ENCODE results near the gene SLC24A3.
A peak's percentile ranks its signal among the peaks of the same experiment; 100 is the strongest.

SLC24A3 gene

DNA sequence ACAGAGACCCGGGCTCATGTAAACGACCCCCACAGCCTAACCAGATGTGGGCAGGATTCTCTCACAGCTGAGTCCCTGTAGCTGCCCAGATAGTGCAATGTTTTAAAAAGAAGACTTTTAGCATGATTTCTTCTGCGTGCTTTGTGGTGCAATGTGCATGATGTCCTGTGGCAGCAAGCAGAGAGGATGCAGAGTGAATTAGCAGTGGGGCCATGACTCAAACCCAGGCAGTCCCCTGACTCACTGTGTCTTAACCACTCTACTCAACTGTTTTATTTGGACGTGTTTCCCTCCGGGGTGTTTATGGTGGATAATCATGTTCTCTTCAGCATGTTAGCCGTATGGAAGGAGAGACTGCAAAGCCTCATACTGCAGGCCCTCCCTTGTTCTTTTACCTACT, 247.9 kb downstream of the SLC24A3 start:
- peak; percentile 64 for DNase-seq (ENCODE audit: low spot score)

DNA sequence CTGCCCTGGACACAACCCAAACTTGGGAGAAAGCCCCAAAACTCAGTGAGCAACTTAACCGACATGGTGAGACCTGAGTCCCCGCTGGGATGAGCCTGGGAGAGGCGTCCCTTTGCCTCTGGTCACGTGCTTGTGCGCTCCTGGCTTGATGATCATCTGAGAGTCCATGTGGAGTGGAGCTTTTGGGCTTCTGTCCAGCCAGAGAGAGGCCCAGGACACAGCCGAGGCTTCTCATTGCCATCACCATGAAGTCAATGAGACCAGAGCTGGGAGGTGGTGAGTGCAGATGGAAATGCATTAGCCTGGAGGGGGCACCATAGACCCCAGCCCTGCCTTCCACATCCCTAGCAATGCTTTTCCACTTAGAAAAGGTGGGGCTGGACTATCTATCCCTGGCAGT, 250.0 kb downstream of the SLC24A3 start:
- DNase-seq (ENCODE audit: low spot score): no peak

DNA sequence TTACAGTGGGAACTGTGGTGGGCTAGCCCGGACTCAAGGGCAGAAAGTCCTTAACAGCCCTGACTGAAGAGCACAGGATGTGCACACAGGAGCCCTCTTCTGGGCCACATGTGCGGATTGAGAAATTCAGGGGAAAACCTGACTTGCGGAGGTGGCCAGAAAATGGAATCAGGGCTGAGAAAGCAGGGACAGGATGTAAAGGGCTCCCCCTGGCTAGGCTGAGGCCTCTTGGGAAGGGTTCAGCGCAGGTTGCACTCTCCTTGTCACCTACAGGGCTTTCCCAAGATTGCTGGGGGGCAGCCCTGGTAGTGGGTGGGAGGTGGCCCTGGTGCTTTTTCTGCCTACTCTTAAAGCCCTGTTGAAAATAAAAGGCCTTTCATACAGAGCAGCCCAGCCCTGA, 251.2 kb downstream of the SLC24A3 start:
- no peak for DNase-seq (ENCODE audit: low spot score)

DNA sequence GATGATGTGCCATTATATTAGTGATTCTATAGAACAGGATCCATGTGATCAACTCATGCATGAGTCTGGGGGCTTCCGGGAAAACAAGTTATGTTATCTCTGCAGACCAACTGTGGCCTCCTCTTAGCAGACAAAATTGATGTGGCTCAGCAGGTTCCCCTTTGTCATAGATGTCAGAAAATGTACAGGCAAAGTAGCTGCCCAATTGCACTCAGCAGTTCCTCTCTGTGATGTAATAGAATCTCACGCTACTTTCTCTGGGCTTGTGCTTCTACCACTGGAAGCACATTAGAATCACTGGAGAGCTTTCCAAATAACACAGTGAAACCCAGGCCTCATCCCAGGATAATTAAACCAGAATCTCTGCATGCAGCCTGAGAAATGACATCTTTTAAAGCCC, 253.1 kb downstream of the SLC24A3 start:
- DNase-seq (ENCODE audit: low spot score): no peak

DNA sequence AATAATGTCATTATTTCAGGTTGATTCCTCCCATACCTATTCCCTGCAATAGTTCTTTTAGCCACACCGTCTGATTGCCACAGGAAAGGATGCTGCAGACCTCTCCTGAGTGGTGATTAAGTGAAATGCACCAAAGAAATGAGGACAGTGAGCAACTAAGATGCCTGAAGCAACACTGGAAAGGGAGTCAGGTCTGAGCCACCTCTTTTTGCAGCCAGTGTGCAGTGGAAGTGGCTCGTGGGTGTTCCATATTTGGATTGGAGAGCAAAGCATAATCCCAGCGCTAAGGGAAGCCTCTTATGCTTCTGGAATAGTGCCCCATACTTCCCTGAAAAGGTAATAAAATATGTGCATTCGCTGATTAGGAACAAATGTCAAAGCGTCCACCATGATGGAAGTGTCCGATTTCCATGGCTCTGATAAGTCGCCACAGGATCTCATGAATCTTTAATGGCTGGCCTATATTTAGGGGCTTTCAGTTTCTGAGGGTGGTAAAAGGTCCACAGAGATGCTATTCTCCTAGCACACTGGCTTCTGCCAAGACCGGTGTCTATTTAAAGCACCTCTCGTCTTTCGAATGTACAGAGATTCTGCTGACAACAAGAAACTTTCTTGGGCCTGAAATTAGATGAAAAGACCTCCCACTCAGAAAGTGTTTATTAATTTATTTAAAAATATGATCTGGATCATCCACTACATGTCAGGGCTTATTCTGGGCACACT, 253.9 kb downstream of the SLC24A3 start:
- no peak for DNase-seq (ENCODE audit: low spot score)

DNA sequence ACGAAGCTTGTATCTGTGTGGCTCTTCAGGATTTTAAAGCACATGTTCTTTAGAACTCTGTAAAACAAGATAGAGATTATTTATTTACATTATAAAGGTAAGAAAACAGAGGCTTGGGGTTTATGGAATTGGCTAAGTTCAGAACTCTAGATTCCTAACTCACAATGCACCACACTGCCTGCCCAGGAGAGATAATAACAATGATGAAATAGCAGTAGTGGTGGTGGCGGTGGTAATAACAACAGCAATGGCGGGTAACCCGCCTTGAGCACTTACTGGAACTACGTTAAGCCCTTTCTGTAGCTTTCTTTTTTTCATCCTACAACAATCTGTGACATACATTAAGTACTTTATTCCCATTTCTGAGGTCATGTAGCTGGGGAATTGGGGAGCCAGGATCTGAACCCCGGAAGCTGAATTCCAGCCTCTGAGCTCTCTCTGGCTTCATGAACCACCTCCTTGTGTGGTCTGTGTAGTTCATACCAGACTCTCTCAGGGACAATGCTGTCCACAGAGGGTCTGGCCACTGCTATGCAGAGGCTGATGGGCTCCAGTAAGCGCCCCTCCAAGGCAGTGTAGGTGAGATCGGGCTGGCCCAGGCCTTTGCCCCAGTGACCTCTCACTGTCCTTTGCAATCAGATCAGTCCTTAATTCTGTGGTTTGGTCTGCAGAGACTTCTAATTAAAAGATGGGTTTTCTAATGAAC, 260.9 kb downstream of the SLC24A3 start:
- DNase-seq (ENCODE audit: low spot score): no peak

DNA sequence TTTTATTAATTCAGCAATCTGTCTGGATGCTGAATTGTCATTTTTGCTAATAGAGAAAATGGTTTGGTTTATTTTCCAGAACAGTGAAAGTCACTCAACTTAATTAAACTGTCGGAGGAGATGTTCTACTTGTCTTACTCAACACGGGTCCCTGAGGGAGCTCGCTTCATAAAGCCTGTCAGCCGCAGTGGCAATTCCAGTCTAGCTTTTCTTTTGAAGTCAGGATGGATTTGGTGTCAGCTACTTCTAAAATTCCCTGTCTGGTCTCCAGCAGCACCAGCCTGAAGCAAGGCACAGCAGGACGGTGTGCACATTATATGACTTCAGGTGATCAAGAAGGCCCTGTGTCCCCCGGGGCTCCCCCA, 261.5 kb downstream of the SLC24A3 start:
- DNase-seq (ENCODE audit: low spot score): no peak

DNA sequence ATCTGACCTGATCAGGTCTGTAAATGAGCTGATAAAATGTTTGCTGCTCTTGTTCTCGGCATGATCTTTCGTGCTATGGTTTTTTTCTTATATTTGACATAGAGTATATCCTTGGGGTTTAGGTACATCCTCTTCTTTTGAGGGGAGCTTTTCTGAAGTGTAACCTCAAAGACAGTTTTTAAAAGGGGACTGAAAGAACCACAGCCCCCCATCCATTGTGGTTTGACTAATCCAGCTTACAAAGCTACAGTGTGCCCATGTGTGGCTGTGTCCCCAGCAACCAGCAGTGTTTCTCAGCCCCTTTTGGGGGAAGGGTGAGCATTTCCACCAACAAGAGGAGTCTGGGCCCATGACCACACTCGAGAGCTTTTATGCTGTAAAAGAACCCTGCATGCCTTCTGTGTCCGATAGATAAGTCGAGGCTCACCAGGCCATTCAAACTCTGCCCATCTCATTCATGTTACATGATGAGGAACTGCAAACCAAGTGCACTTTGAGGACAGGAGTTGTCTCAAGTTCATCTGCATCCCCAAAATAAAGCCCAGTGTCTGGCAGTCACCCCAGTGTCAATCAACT, 266.0 kb downstream of the SLC24A3 start:
- DNase-seq (ENCODE audit: low spot score): no peak

DNA sequence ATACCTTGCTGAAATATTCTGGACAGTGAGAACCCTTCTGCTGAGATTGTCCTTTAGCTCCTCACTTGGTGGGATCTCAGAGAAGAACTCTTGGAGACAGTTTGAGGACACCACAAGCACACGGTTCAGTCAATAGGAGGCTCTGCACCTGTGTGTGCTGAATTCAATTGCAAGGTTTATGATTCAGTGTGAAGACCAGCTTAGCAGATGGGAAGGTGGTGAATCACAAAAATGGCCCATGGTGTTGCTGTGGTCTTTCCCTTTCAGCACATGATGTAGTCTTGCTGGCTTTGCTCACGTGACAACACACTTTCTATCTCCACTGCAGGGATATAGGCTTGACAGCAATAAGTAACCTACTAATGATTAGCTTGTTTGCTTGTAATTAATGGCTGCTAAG, 270.3 kb downstream of the SLC24A3 start:
- no peak for DNase-seq (ENCODE audit: low spot score)

DNA sequence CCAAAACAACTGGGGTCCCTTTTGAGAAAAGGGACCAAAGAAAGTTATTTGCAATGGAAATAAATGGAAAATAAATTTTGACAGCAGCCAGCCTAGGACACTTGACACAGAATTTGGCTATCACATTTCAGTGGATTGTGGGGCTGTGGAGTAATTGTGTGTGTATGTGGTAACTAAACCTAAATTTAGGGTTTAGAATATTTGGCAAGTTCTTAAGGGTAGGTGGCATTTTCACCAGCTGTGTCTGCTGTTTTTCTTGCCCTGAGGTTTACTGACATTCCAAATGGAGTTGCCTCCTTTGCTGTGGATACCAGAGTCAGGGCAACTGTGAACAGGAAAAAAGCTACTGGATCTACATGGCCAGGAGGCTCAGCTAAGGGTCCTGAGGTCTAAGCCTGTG, 270.9 kb downstream of the SLC24A3 start:
- DNase-seq (ENCODE audit: low spot score): no peak

DNA sequence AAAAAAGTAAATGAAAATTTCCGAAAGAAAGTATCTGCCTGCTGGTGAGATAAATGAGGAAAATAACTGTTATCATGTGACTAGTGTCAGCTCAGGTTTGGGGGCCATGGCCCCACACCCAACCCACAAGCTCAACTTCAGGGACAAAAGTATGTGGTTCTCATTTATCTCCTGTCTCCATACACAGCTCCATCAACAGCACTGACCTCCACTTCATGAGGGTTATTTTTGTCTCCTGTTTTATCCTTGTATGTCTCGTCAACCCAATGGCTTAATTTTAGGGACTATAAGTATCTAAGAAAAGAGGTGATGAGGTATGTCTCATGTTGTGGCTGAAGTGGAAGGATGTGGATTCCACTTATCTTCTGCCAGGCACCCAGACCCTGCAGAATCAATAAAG, 274.0 kb downstream of the SLC24A3 start:
- DNase-seq (ENCODE audit: low spot score): no peak

DNA sequence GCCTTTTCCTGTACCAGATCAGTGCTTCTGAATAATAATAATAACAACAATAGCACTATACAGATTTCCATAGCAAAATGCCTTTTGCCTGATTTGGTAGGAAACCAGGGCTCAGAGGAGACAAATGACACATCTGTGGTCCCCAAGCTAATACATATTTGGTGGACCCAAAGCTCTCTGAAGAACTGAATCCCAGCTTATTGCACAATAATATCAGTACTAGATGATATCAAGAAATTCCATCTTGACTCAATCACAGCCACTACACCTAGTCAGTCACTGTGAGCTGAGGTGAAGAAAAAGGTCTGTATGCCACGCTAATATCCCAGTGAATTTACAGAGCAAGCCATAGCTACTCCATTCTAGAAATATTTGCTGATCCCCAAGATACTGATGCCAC, 275.0 kb downstream of the SLC24A3 start:
- no peak for DNase-seq (ENCODE audit: low spot score)

DNA sequence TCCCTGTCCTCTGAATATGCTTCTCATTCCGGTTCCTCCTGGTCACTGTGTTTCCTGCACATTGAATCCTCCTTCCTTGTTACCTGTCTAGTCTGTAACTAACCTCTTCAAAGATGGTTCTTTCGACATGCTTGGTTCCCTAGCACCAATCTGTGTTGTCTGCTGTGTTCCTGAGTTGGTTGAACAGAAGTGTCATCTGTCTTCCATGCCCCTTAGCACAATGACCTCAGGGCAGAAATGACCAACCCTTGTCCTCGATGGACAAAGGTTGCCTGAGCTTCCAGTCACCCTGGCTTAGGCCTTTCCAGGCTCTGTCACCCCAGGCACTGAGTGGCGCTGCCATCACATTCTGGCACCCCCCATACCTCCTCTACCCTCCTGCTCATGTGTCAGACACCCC, 278.8 kb downstream of the SLC24A3 start:
- DNase-seq (ENCODE audit: low spot score): no peak

DNA sequence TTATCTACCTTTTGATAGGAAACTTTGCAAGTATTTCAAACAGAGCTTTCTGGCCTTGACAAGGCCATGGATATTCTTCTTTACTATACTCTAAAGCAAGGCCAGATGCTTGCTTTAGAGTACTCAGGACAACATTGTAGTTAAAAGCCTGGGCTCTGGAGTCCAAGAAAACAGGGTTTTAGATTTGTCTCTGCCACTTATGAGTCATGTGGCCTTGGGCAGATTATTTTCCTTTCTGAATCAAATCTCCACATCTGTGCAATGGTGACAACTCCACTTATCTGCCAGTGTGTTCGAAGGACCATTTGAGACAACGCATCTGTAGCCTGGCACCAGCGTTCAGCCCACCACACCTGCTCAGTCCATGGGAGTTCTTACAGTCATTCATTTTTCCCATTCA, 279.7 kb downstream of the SLC24A3 start:
- DNase-seq (ENCODE audit: low spot score): no peak

DNA sequence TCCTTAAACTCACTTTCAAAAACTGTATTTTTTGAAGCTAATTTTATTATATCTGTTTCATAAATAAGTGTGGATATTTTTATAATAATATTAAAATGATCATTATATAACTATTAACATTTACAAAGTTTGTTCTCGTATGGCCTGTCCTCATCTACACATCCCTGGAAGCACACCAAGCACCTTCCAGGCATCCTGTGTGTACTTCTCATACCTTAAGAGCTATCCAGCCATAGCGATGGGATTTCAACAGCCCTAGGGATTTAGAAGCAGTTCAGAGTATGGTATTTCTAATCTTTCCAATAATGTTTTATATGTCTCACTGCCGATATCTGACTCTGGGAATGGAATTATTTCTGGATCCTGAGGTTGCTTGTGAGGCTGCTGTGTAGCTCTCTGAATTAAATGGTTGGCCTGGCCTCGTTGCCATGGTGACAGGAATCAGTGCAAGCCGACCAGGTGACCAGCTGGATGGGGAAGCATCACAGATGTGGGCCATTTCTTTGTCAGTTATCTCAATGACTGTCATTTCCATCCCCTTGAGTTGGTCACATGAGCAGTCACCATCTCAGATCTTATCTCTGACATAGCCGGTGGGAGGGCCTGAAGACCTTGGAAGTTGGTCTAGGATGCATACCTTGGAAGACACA, 280.4 kb downstream of the SLC24A3 start:
- DNase-seq (ENCODE audit: low spot score): no peak

DNA sequence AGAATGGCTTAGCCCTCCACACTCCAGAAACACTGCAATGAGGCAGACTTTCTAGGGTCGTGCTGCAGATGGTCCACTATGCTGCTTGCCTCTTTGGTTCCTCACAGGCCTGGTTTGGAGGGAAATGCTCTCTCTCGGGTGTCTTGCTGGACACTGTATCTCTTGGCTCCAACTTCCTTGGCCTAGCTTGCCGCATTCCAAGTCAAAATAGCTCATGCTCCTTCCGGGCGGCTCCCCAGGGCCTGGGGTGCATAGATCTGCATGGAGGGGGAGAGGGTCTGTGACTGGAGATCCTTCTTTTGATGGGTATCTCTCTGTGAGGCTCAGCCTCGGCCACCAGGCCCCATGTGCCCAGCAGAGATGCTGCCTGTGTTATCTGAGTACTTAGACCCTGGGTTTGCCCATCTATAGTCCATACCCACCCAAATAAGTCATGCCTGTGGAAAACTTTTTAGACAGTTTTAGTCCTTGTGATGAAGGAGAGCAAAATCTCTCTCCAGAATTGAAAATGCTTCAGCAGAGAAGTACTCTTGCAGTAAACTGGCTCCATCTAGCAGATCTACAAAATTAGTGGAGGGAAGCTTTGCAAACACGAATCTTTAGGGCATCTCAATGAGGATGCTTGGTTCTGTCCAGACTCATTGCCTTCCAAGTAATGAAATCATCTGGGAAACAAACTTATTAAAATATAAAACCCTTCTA, 281.5 kb downstream of the SLC24A3 start:
- no peak for DNase-seq (ENCODE audit: low spot score)

DNA sequence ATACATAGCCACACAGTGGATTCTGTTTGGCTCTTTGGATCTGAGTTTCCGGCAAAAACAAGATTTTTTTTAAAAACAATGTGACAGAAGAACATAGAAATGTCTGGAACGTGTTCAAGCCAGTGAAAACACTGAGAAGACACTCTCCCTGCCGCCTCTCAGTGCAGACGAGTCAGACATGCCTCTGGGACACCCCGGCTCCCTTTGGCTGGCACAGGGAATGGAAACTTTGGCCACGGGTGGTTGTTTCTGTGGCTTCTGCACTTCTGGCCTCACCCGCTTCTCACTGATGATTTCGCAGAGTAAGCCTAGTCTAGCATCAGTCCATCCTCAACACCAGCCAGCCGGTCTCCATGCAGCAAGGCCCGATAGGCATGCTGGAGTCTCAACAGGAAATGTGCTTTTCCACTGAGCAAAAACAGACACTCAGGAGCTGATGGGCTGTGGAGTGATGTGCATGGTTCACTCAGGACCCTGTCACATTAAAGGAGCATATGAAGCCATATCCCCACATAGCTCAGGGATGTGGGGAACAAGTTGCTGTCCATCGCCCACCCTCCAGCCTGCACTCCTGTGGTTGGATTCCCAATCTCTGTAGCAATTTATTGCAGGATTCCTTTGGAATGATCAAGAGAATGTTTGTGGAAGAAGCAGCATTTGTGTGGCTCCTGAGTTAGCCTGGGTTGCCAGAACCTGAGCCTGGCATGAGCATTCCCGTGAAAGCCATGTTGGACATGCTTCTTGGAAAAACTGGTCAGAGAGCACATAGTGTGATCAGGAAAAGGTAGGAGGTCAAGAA, 283.7 kb downstream of the SLC24A3 start:
- peak; percentile 19 for DNase-seq (ENCODE audit: low spot score)

DNA sequence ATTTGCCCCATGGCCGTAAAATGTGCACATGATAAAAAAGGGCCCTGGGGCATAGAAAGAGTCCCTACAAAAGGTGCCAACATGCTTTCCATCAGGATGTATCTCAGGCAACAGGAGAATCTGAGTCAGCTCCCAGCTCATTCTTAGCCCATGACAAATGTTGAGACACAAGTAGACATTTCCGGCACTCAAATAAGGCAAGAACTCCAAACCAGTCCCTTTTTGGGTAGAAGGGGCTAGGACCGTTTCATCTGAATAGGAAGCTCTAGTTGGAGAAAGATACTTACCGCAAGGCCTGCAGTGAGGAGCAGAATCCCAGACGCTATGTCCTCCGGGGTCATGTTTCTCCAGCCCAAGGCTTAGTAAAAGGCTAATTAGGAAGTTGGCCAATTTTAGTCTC, 284.6 kb downstream of the SLC24A3 start:
- DNase-seq (ENCODE audit: low spot score): peak; percentile 49

DNA sequence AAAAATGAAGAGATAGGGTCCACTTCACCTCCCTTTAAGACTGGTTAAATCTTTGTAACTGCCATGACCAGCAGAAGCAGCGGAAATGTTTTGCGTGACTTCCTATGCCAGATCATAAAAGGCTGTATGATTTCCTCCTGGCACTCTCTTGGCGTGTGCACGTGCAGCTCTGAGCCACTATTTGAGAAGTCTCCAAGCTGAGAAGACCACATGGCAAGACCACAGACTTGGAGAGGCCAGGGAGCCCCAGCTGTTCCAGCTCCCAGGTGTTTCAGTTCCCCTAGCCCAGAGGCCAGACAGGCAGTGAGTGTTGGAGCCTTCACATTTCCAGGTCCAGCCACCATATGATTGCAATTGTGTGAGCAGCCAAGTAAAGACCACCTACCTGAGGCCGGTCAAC, 286.3 kb downstream of the SLC24A3 start:
- DNase-seq (ENCODE audit: low spot score): no peak

DNA sequence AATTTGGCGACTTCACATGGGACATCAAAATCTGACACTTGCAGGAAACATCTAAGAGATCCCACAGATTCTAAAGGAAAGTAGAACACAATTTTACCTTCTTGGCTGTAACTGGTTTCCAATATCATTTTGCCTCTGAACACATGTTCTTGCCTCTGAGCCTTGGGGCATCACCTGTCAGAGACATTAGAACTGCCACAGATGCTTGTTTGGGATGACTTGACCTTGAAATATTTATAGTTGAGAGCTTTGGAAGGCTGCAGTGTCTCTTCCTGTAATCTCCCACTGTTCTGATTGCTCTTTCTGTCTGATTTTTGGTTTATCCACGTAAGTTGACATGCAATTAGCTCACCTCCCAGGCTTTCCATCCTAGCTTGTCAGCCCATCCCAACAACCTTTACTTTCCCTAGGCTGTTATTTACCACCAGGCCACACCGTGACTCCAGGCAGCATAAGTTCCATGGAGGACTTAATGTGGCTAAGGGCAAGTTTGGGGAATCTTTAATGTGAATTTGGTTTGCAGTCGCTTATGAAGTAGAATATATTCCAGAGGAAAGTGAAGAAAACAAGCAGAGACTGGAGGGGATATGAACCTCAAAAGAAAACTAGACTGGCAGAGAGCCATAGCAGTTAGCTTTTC, 289.2 kb downstream of the SLC24A3 start:
- DNase-seq (ENCODE audit: low spot score): no peak

DNA sequence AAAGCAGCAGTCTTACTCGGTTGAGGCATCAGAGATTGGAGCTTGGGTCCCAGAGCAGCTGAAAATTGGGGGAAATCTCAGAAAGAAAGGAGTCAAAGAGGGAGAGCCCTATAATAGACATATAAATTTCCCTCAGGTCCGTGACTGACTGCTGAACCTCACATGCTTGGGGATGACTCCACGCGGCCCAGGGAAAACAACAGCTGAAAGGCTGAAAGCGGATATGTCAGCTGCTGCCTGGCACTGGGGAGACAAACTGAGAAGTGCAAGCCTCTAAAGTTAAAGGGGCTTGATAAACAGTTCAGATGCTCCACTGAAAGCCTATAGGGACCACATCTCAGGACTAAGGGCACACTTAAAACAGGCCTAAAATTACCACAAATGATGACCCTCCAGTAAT, 289.7 kb downstream of the SLC24A3 start:
- no peak for DNase-seq (ENCODE audit: low spot score)
